K562 (cell line): ENCODE results near the gene ADGRE2. TPM values are rescaled to one million over a fixed set of nuclear protein-coding genes. Genes with fewer than 3 reads are reported as not detected.

Experiments
- CBFB ChIP-seq: sonication (generic); formaldehyde crosslinking; IDR thresholded peaks from 2 replicates; pipeline ENCODE4 v1.4.0; 2020; ENCODE audit warnings: mild to moderate bottlenecking, missing genetic modification reagents
- CBX3 ChIP-seq, 2 experiments: IDR thresholded peaks; 1 replicate in 1 of 2; 2 replicates in 1 of 2; pipeline ENCODE4 v1.6.1; 2012; ENCODE audit warnings: inconsistent platforms in 2 of 2, low read length in 2 of 2, borderline replicate concordance in 1 of 2, control low read depth in 1 of 2
- CXXC5 ChIP-seq: fragments of 250-450 bp; sonication (Bioruptor Pico); IDR thresholded peaks from 2 replicates; pipeline ENCODE4 v1.8.0; 2022; ENCODE audit warnings: inconsistent platforms, mild to moderate bottlenecking, moderate library complexity
- EP400 ChIP-seq: fragments of 450-650 bp; IDR thresholded peaks from 2 replicates; pipeline ENCODE4 v1.6.1; 2017; ENCODE audit warnings: antibody characterized with exemption, mild to moderate bottlenecking, moderate library complexity
- KLF13 ChIP-seq: fragments of 450-650 bp; IDR thresholded peaks from 2 replicates; pipeline ENCODE4 v1.6.1; 2016; ENCODE audit warnings: missing genetic modification characterization, low read depth, mild to moderate bottlenecking, missing compliant biosample characterization, moderate library complexity, borderline replicate concordance
- MEF2A ChIP-seq: IDR thresholded peaks from 2 replicates; pipeline ENCODE4 v1.6.1; 2011; ENCODE audit warnings: low read depth, mild to moderate bottlenecking, low read length, moderate library complexity; ENCODE audit not compliant: control insufficient read depth
- PCBP2 ChIP-seq: fragments of 200-400 bp; formaldehyde crosslinking; IDR thresholded peaks from 2 replicates; pipeline ENCODE4 v1.6.1; 2018; ENCODE audit warnings: low read length, low read depth, mild to moderate bottlenecking, moderate library complexity; ENCODE audit not compliant: poor library complexity, severe bottlenecking
- SRF ChIP-seq, 2 experiments: fragments of 250-450, 450-650 bp in 1 of 2; sonication (Bioruptor Pico) in 1 of 2; sonication (generic) in 1 of 2; formaldehyde crosslinking; IDR thresholded peaks; 2 replicates each; pipeline versions ENCODE4 v1.5.0 to v1.5.1; 2020 to 2022; ENCODE audit warnings: mild to moderate bottlenecking in 1 of 2, missing genetic modification reagents in 1 of 2
- TBP ChIP-seq: optimal IDR thresholded peaks from 2 replicates; pipeline ENCODE3; 2011; ENCODE audit warnings: low read depth, low read length, improper control_type of control experiment
- ZBTB17 ChIP-seq: fragments of 450-650 bp; formaldehyde crosslinking; IDR thresholded peaks from 2 replicates; pipeline ENCODE4 v1.4.0; 2020; ENCODE audit warnings: mild to moderate bottlenecking
- ZKSCAN3 ChIP-seq: fragments of 250-450 bp; sonication (Bioruptor Pico); IDR thresholded peaks from 2 replicates; pipeline ENCODE4 v1.4.0; 2020
- ZNF140 ChIP-seq: fragments of 250-450 bp; sonication (Bioruptor Pico); IDR thresholded peaks from 2 replicates; pipeline ENCODE4 v1.8.0; 2021; ENCODE audit warnings: moderate library complexity, mild to moderate bottlenecking, inconsistent platforms
- polyA plus RNA-seq, 8 experiments: library from polyadenylated mRNA; depleted of rRNA in 4 of 8; stranded (reverse) in 5 of 8; unstranded in 3 of 8; fragments of >200 nt; fragmentation: Nextera tagmentation in 2 of 8; fragmentation: Illumina TruSeq in 1 of 8; extraction: Ambion mirVana in 2 of 8; extraction: Trizol in 1 of 8; gene quantifications; 2 replicates each; pipeline versions ENCODE4 v1.2.1 to v1.2.3, GENCODE V29; 2011 to 2014; ENCODE audit warnings: inconsistent platforms in 1 of 8, missing spikeins in 1 of 8
- total RNA-seq, 7 experiments: library from RNA; depleted of rRNA in 6 of 7; stranded (reverse); fragments of >200 nt in 6 of 7; fragmentation: Illumina TruSeq in 2 of 7; extraction: Trizol in 2 of 7; gene quantifications; 2 replicates each; pipeline versions ENCODE4 v1.2.1 to v1.2.3, GENCODE V29; 2011 to 2021; ENCODE audit warnings: low replicate concordance in 1 of 7
- TF ChIP-seq, protein P1 (sequence below): fragments of 250-450 bp; sonication (Bioruptor Pico); IDR thresholded peaks from 2 replicates; pipeline ENCODE4 v1.8.0; 2021; ENCODE audit warnings: moderate library complexity, mild to moderate bottlenecking, inconsistent platforms
- TF ChIP-seq, protein P2 (sequence below): conservative IDR thresholded peaks from 2 replicates; pipeline ENCODE4 v1.6.1; 2011; ENCODE audit warnings: low read depth, mild to moderate bottlenecking, low read length; ENCODE audit not compliant: control insufficient read depth
- TF ChIP-seq, protein P3 (sequence below): fragments of 250-450 bp; sonication (Bioruptor Pico); IDR thresholded peaks from 2 replicates; pipeline ENCODE4 v1.8.0; 2021; ENCODE audit warnings: moderate library complexity, mild to moderate bottlenecking, inconsistent platforms
- TF ChIP-seq, protein P4 (sequence below): sonication (generic); formaldehyde crosslinking; IDR thresholded peaks from 2 replicates; pipeline ENCODE4 v1.9.0; 2022; ENCODE audit warnings: mild to moderate bottlenecking, missing genetic modification reagents
- TF ChIP-seq, protein P5 (sequence below): fragments of 250-450 bp; sonication (Bioruptor Pico); IDR thresholded peaks from 2 replicates; pipeline ENCODE4 v1.4.0; 2020; ENCODE audit warnings: mild to moderate bottlenecking, moderate library complexity, borderline replicate concordance
- TF ChIP-seq, protein P6 (sequence below), 2 experiments: IDR thresholded peaks; 2 replicates each; pipeline ENCODE4 v1.6.1; 2012; ENCODE audit warnings: improper control_type of control experiment in 2 of 2, low read depth in 2 of 2, low read length in 2 of 2, borderline replicate concordance in 1 of 2

Gene ADGRE2
- total and polyA plus RNA-seq, 9 of the 15 experiments (the other 6 are each of a cell fraction or from before 2014, with no cell fraction given) = 4.3 to 17.3 (median 9.8) TPM

DNA sequence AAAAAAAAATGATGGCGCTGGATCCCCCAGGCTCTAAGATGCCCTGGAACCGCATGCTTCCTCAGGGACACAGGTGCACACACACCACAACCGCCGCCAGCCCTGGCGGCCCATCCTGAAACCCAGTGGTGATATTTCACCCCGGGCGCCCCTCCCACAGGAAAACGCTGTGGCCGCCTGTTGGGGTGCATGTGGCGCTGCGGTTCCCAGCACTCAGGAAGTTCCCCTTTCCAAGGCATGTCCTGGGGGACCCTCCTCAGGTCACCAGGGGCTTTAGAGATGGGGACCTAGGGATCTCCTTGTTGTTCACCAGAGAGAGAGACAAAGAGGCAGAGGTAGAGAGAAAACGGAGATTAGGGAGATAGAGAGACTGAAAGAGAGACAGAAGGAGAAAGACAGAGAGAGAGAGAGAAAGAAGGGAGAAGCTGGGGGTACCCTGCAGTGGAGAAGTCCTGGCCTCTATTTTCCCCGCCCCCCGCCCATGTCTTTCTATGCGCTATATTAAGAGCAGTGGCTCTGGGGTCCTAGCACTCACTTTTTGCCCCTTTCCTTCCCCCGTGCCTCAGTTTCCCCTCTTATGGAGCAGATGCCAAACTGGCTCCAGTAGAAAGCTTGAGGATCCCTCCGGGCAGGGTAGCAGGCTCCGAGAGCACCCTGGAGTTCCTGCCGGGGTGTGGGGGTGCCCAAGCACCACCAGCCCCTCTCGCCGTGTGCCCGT, 2.3 kb downstream of the ADGRE2 start (continued):
- TF ChIP-seq, protein P1, sequence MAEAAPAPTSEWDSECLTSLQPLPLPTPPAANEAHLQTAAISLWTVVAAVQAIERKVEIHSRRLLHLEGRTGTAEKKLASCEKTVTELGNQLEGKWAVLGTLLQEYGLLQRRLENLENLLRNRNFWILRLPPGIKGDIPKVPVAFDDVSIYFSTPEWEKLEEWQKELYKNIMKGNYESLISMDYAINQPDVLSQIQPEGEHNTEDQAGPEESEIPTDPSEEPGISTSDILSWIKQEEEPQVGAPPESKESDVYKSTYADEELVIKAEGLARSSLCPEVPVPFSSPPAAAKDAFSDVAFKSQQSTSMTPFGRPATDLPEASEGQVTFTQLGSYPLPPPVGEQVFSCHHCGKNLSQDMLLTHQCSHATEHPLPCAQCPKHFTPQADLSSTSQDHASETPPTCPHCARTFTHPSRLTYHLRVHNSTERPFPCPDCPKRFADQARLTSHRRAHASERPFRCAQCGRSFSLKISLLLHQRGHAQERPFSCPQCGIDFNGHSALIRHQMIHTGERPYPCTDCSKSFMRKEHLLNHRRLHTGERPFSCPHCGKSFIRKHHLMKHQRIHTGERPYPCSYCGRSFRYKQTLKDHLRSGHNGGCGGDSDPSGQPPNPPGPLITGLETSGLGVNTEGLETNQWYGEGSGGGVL = no peak
- TF ChIP-seq TBP (peak; percentile 50), EP400 (peak; percentile 67), PCBP2 (no peak), MEF2A (no peak), ZBTB17 (CRISPR knock-in tag) (no peak), CXXC5 (peak; percentile 18; the same call in 1 of the 2 replicates), ZNF140 (no peak), SRF (CRISPR knock-in tag; IDR thresholded peaks at IDR 0.05) (no peak), CBX3 (IDR thresholded peaks at IDR 0.05; ENCODE audit: borderline replicate concordance in 1 of 2, low read length in 2 of 2) (no peak), CBFB (no peak), KLF13 (tag) (no peak), ZKSCAN3 (no peak)
- TF ChIP-seq, protein P2, sequence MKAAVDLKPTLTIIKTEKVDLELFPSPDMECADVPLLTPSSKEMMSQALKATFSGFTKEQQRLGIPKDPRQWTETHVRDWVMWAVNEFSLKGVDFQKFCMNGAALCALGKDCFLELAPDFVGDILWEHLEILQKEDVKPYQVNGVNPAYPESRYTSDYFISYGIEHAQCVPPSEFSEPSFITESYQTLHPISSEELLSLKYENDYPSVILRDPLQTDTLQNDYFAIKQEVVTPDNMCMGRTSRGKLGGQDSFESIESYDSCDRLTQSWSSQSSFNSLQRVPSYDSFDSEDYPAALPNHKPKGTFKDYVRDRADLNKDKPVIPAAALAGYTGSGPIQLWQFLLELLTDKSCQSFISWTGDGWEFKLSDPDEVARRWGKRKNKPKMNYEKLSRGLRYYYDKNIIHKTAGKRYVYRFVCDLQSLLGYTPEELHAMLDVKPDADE = no peak
- TF ChIP-seq, protein P3, sequence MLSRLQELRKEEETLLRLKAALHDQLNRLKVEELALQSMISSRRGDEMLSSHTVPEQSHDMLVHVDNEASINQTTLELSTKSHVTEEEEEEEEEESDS (CRISPR knock-in tag) = no peak
- TF ChIP-seq, protein P4, sequence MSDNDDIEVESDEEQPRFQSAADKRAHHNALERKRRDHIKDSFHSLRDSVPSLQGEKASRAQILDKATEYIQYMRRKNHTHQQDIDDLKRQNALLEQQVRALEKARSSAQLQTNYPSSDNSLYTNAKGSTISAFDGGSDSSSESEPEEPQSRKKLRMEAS (CRISPR knock-in tag) = no peak
- TF ChIP-seq, protein P5, sequence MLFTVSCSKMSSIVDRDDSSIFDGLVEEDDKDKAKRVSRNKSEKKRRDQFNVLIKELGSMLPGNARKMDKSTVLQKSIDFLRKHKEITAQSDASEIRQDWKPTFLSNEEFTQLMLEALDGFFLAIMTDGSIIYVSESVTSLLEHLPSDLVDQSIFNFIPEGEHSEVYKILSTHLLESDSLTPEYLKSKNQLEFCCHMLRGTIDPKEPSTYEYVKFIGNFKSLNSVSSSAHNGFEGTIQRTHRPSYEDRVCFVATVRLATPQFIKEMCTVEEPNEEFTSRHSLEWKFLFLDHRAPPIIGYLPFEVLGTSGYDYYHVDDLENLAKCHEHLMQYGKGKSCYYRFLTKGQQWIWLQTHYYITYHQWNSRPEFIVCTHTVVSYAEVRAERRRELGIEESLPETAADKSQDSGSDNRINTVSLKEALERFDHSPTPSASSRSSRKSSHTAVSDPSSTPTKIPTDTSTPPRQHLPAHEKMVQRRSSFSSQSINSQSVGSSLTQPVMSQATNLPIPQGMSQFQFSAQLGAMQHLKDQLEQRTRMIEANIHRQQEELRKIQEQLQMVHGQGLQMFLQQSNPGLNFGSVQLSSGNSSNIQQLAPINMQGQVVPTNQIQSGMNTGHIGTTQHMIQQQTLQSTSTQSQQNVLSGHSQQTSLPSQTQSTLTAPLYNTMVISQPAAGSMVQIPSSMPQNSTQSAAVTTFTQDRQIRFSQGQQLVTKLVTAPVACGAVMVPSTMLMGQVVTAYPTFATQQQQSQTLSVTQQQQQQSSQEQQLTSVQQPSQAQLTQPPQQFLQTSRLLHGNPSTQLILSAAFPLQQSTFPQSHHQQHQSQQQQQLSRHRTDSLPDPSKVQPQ (CRISPR knock-in tag) = no peak
- TF ChIP-seq, protein P6, sequence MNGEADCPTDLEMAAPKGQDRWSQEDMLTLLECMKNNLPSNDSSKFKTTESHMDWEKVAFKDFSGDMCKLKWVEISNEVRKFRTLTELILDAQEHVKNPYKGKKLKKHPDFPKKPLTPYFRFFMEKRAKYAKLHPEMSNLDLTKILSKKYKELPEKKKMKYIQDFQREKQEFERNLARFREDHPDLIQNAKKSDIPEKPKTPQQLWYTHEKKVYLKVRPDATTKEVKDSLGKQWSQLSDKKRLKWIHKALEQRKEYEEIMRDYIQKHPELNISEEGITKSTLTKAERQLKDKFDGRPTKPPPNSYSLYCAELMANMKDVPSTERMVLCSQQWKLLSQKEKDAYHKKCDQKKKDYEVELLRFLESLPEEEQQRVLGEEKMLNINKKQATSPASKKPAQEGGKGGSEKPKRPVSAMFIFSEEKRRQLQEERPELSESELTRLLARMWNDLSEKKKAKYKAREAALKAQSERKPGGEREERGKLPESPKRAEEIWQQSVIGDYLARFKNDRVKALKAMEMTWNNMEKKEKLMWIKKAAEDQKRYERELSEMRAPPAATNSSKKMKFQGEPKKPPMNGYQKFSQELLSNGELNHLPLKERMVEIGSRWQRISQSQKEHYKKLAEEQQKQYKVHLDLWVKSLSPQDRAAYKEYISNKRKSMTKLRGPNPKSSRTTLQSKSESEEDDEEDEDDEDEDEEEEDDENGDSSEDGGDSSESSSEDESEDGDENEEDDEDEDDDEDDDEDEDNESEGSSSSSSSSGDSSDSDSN (IDR thresholded peaks at IDR 0.05; ENCODE audit: borderline replicate concordance in 1 of 2, low read depth in 2 of 2, low read length in 2 of 2) = 0 out of 4 replicates have a peak, but pooled peaks of 1 of the 2 experiments have one; percentile 24
